GM19043 (cell line): Measurements from ENCODE around the gene RAB12.

Source experiments
- ATAC-seq: cut with Tn5 transposase; IDR thresholded peaks from one replicate; pipeline ENCODE4 v1.9.1; 2021; ENCODE audit warnings: low read depth; ENCODE audit not compliant: unreplicated experiment

Gene RAB12

DNA sequence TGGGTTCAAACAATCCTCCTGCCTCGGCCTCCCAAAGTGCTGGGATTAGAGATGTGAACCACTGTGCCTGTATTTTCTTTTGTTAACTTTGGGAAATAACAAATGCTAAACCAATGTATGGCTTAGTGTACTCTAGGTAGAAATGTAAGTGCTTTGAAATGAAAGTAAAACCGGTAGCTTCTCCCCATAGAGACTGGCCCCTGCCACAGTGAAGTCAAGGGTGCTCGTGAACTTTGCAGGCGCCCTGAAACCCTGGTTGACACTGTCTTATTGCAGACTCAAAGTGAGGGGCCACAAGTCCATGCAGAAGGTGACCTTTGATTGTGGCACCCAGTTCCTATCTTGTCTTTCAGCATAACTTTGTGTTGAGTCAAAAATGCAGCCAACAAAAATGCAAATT, 72.0 kb downstream of the RAB12 start:
- ATAC-seq: no peak

DNA sequence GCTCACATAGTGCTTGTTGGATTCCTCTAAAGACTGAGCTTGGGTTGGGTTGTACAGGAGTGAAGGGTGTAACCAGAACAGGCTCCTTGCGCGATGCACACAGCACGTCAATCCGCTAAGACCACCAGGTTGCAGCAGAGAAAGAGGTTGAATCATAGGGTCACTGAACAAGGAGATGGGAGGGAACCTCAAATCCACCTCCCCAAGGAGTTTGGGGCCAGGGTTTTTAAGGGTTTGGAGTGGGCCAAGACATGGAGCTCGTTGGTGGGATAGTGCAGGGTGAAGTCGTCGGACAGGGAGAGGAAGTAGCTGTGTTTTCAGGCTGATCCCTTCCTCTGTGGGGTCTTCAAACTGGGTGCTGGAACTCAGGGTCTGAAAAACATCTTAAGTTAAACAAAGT, 75.3 kb downstream of the RAB12 start:
- no peak for ATAC-seq

DNA sequence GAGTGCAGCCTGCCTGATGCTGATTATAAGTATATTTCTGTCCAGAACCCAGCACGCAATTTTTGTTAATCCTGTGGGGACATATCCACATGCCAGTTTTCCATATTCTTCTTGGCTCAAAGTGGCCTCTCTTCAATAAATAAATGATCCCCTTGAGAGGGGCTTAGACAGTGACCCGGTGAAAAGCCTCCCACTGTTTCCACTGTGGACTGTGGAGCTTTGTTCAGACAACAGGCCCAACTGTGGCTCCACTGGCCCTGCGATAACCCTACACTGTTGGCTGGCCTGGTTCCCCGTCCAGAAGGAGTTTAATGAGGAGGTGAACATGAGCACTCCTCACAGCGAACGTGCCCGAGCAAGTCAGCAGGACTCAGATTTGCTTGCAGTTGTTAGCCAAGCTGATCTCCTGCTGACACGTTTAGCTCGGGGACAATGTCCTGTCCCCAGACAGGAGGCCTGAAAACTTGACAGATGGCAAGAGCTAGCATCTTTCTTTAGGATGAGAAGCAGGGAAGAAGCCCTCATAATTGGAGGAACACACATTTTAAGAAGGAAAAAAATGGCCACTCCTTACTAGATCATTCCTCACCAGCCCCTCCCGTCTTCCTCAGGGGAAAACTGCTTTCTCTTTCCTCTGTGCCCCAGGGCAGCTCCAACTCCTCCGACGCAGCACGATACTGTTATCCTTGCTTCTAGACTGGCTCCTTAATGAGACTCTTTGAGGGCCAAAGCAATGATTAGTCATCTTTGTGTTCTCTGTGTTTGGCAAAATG, 76.1 kb downstream of the RAB12 start:
- no peak for ATAC-seq

DNA sequence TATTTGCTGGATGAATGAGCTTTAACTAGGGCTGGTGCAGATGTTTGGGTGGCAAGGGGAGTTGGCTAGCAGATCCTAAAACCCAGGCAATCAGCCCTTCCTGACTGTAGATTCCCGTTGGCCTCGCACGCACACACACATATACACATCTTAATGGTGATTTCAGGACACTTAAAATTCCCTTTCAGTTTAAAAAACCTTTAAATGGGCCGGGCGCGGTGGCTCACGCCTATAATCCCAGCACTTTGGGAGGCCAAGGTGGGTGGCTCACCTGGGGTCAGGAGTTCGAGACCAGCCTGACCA, 76.6 kb downstream of the RAB12 start:
- ATAC-seq: no peak

DNA sequence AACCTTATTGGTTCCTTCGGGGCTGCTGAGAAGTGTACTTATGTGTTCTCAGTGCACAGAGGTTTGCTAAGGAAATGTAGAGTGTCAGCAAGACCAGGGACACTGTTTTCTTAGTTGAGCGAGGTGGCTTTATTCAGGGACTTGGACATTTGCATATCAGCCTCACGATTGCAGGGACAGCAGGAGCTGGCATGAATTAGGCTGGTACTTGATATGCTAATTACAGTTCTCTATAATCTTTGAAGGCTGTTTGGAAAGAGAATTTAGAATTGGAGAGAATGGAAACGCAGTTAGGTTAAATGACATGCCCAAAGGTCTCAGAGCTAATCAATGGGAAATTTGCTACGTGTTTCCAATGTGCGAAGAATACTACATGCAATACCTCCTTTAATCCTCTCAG, 77.4 kb downstream of the RAB12 start:
- ATAC-seq: no peak

DNA sequence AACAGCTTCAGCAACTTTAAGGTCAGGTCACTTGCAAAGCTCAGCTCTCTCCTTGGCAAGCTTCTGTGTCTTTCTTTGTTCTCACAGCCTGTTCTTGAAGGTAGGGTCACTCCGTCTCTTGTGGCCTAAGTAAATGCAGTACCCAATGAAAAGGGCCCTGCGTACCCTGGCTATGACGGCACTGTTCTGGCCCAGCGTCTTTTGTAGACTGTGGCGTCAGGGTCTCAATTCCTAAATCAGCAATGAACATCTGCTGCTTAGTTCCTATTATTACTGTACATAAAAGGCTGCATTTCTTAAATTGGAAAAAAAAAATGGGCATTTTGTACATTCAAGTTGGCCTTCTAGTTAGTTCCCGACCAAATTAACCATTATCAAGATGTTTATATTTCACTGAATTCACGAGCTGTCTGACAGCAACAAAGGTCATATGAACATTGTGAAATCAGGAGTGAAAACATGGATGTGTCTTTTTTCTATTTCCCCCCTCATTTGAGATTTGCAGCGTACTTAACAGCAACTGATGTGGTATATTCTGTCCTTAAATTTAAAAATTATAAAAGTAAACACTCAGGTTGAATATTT, 79.1 kb downstream of the RAB12 start:
- ATAC-seq: no peak

DNA sequence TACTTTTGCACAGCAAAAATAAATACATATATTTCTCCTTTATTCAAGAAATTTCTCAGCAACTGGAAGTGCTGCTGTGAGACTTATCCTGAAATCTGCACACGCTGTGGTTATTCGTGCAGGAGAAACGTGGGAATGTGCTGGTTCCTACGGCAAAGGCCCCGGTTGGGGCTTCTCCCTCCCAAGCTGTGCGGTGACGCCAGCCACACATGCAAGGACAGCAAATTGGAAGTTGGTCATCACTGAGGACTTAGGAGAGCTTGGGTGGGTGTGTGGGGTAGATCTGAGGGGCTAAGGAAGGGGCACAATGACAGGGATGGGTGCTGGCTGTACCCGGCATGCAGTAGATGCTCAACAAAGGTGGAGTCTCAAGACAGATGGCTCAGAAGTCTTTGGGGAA, 79.6 kb downstream of the RAB12 start:
- no peak for ATAC-seq
